ENCODE results near the gene DPYD. TPM values are rescaled to one million over a fixed set of nuclear protein-coding genes. Genes with fewer than 3 reads are reported as not detected.

The DPYD gene
- total RNA-seq, 1 donor from 2014 or later: 12.8 TPM

DNA sequence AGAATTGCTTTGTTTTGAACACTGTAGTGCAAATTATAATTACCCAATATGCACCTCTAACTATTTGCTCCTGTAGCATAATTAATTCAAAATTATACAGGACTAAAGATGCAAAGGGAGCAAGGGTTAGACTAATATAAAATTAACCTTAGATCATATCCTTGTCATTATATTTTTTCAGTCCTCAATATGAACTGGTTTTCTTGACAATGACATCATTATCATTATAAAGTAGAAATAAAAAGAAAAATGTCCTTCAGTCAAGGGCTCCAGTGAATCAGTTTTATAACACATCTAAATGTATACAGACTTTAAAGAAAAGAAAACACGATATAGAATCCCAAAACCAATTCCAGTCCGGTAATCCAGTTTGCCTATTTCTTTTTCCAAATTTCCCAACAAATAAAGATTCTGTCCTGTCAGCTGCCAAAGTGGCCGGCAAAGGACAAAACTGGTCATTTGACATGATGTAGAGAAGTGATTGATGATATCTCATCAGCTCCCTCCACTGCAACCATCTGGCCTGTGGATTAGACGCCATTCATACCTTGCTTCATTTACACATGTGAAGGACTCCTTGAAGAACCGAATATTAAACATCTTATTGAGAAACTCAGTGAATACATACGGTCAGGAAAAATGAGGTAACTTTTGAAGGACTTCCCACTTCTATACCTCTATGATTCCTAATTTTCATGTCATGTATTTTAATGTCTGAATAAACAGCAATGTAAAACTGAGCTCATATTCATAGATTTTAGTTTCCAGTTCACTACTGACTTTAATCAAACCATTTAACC is 15.5 kb downstream of the DPYD start:
- Mint-ChIP-seq H3K36me3 (ENCODE audit: unreplicated experiment) (no peaks in the 10 kb centered on the region), H3K27me3 (ENCODE audit: unreplicated experiment) (no peaks in the 10 kb centered on the region)

DNA sequence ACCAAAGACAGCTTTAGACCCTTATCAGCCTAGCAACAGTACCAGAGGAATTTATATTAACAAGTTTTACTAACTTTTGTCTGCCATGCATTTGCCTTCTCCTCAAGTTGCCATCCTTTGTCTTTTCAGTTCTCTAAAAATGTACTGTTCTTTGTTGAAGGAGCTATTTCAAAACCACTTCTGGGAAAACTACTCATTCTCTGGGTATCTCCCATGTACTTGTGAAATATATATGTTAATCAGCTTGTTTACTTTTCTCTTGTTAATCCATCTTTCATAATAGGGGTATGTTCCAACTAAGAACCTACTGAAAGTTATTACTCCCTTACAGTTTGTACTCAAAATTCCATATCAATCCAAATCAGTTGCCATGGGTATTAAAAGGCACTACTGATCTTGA is 16.3 kb downstream of the DPYD start:
- H3K9me3 Mint-ChIP-seq (ENCODE audit: unreplicated experiment): no peaks in the 10 kb centered on the region
- no peaks in the 10 kb centered on the region for H3K27me3 Mint-ChIP-seq (ENCODE audit: unreplicated experiment)
- H3K4me3 Mint-ChIP-seq (ENCODE audit: unreplicated experiment): no peak overlapping the region
- no peak for DNase-seq
- H3K36me3 Mint-ChIP-seq (ENCODE audit: unreplicated experiment): no peaks in the 10 kb centered on the region
- no peak overlapping the region for H3K27ac Mint-ChIP-seq (ENCODE audit: unreplicated experiment)
- TF ChIP-seq, protein P1, sequence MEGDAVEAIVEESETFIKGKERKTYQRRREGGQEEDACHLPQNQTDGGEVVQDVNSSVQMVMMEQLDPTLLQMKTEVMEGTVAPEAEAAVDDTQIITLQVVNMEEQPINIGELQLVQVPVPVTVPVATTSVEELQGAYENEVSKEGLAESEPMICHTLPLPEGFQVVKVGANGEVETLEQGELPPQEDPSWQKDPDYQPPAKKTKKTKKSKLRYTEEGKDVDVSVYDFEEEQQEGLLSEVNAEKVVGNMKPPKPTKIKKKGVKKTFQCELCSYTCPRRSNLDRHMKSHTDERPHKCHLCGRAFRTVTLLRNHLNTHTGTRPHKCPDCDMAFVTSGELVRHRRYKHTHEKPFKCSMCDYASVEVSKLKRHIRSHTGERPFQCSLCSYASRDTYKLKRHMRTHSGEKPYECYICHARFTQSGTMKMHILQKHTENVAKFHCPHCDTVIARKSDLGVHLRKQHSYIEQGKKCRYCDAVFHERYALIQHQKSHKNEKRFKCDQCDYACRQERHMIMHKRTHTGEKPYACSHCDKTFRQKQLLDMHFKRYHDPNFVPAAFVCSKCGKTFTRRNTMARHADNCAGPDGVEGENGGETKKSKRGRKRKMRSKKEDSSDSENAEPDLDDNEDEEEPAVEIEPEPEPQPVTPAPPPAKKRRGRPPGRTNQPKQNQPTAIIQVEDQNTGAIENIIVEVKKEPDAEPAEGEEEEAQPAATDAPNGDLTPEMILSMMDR (IDR thresholded peaks at IDR 0.05; ENCODE audit: partially characterized antibody, unreplicated experiment): no peak
- H3K4me1 Mint-ChIP-seq (ENCODE audit: low read depth, unreplicated experiment): no peaks in the 10 kb centered on the region

More for the DNA sequence above, 15.5 kb downstream of the DPYD start:
- H3K27ac Mint-ChIP-seq (ENCODE audit: unreplicated experiment): no peak overlapping the region
- TF ChIP-seq, protein P1 (IDR thresholded peaks at IDR 0.05; ENCODE audit: partially characterized antibody, unreplicated experiment): no peak
- no peak for DNase-seq
- no peaks in the 10 kb centered on the region for H3K9me3 Mint-ChIP-seq (ENCODE audit: unreplicated experiment)
- H3K4me3 Mint-ChIP-seq (ENCODE audit: unreplicated experiment): no peak overlapping the region
- no peaks in the 10 kb centered on the region for H3K4me1 Mint-ChIP-seq (ENCODE audit: low read depth, unreplicated experiment)

DNA sequence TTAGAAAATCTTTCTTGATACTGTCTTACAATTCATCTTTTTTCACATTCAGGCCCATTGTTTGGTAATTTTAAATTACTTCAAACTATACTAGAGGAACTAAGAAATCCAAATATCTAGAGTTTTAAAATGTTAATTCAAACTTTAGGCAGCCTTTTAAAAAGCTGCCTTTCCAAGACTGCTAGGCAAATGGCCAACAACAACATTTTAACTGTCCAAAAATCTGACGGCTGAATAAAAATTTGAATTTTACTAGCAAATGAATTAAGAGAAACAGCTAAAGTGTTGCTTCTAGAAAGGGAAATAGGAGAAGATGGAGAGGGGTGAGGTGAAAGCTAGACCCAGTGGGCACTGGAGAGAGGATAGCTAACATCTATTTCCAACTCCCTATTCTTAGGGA is 17.2 kb downstream of the DPYD start:
- Mint-ChIP-seq H3K9me3 (ENCODE audit: unreplicated experiment) (no peaks in the 10 kb centered on the region), H3K27me3 (ENCODE audit: unreplicated experiment) (no peaks in the 10 kb centered on the region), H3K27ac (ENCODE audit: unreplicated experiment) (no peak overlapping the region), H3K4me3 (ENCODE audit: unreplicated experiment) (no peak overlapping the region), H3K36me3 (ENCODE audit: unreplicated experiment) (peaks cover 3% of the 10 kb centered on the region), H3K4me1 (ENCODE audit: low read depth, unreplicated experiment) (no peaks in the 10 kb centered on the region)
- TF ChIP-seq, protein P1 (IDR thresholded peaks at IDR 0.05; ENCODE audit: partially characterized antibody, unreplicated experiment): no peak
- DNase-seq: no peak

DNA sequence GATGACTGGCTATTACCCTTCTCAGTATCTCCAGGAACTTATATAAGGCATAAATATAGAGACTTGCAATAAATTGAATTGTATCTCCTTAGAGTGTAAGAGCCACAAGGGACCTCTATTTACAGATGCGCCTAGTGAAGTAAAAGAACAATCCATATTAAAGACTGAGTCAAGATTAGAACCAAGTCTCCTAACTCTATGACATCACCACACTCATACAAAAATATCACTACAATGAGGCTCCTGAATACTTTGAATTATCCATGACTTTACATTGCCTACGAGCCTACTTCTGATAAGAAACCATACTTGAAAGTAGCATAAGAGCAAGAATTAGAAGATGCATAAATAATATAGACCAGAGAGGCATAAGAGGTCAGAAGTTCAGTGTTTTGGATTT is 18.8 kb downstream of the DPYD start:
- no peak for DNase-seq
- Mint-ChIP-seq H3K4me3 (ENCODE audit: unreplicated experiment) (no peak overlapping the region), H3K9me3 (ENCODE audit: unreplicated experiment) (no peaks in the 10 kb centered on the region), H3K27me3 (ENCODE audit: unreplicated experiment) (no peaks in the 10 kb centered on the region), H3K4me1 (ENCODE audit: low read depth, unreplicated experiment) (no peaks in the 10 kb centered on the region), H3K36me3 (ENCODE audit: unreplicated experiment) (peaks cover 4% of the 10 kb centered on the region), H3K27ac (ENCODE audit: unreplicated experiment) (no peak overlapping the region)
- TF ChIP-seq, protein P1 (IDR thresholded peaks at IDR 0.05; ENCODE audit: partially characterized antibody, unreplicated experiment): no peak

DNA sequence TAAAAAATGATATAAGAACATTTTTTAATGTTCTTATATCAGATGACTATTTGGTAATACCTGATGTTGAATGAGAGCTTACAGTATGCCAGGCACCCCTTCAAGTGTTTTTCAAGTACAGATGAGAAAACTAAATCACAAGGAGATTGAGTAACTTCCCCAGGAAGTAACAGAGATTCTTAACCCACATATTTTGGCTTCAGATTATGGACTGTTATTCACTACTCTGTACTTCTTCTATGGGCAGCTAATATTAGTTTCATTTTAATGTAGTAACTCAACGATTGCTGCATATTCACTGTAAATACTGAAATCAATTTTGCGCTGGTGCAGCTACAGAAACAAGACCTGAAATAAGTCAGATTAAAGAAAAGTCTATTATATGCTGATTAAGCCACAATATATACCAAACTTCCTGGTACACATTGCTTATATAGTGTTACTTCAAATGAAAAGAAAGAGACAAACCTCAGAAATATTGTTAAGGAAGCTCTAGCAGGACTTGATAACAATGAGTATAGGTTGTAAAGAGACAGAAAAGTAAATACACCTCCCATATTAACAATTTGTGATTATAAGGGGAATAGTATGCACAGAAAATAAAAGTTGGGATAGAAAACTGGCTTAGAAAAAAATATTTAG is 19.7 kb downstream of the DPYD start:
- TF ChIP-seq, protein P1 (IDR thresholded peaks at IDR 0.05; ENCODE audit: partially characterized antibody, unreplicated experiment): no peak
- H3K36me3 Mint-ChIP-seq (ENCODE audit: unreplicated experiment): peaks cover 4% of the 10 kb centered on the region
- no peaks in the 10 kb centered on the region for H3K9me3 Mint-ChIP-seq (ENCODE audit: unreplicated experiment)
- no peak overlapping the region for H3K4me3 Mint-ChIP-seq (ENCODE audit: unreplicated experiment)
- no peak for DNase-seq
- no peaks in the 10 kb centered on the region for H3K4me1 Mint-ChIP-seq (ENCODE audit: low read depth, unreplicated experiment)
- H3K27me3 Mint-ChIP-seq (ENCODE audit: unreplicated experiment): no peaks in the 10 kb centered on the region
- H3K27ac Mint-ChIP-seq (ENCODE audit: unreplicated experiment): no peak overlapping the region

Data from glutamatergic neuron (in vitro differentiated cells).